ENCODE measurements around the gene RELCH. TPM values are rescaled to one million over a fixed set of nuclear protein-coding genes. Genes with fewer than 3 reads are reported as not detected.

The RELCH gene
- total and polyA plus RNA-seq, 2 of the 13 experiments (the other 11 are each of a cell fraction or from before 2014, with no cell fraction given) = 5.6 to 31.7 TPM

- TF ChIP-seq PREB (CRISPR knock-in tag; IDR thresholded peaks at IDR 0.05) = no peak
- TF ChIP-seq ZNF354B (CRISPR knock-in tag; IDR thresholded peaks at IDR 0.05) = no peak
- no peak for TF ChIP-seq ZNF362 (CRISPR knock-in tag; IDR thresholded peaks at IDR 0.05; ENCODE audit: borderline replicate concordance)
- no peak for TF ChIP-seq ZNF512 (CRISPR knock-in tag; IDR thresholded peaks at IDR 0.05)
- no peak for TF ChIP-seq FOSL1 (CRISPR knock-in tag; IDR thresholded peaks at IDR 0.05; ENCODE audit: borderline replicate concordance)
- no peak for TF ChIP-seq MBNL3 (CRISPR knock-in tag; conservative IDR thresholded peaks at IDR 0.05)
- no peak for TF ChIP-seq ZBTB26 (CRISPR knock-in tag; IDR thresholded peaks at IDR 0.05; ENCODE audit: borderline replicate concordance)
- no peak for TF ChIP-seq XBP1 (CRISPR knock-in tag; IDR thresholded peaks at IDR 0.05)
- no peak for TF ChIP-seq NFE2L1 (CRISPR knock-in tag; IDR thresholded peaks at IDR 0.05; ENCODE audit: borderline replicate concordance)
- TF ChIP-seq SAP130 (CRISPR knock-in tag; IDR thresholded peaks at IDR 0.05; ENCODE audit: low read depth) = no peak
Measured at GRCh38 chr18:62300359-62300963, 113.4 kb downstream of the RELCH start (continued).
